Mesodermal cell (in vitro differentiated cells): Measurements from ENCODE around the gene MATCAP1.

Source experiments
- H3K27ac ChIP-seq: 2 replicates; pipeline ENCODE4 v1.7.0; 2013; ENCODE audit warnings: mild to moderate bottlenecking, low read depth, low read length, moderate library complexity; ENCODE audit not compliant: severe bottlenecking
- H3K36me3 ChIP-seq: 2 replicates; pipeline ENCODE4 v1.7.1; 2013; ENCODE audit warnings: mild to moderate bottlenecking, low read length, moderate library complexity; ENCODE audit not compliant: control insufficient read depth, insufficient read depth
- H3K4me1 ChIP-seq: one replicate; pipeline ENCODE4 v1.7.1; 2013; ENCODE audit warnings: mild to moderate bottlenecking, low read length; ENCODE audit not compliant: insufficient read depth, control insufficient read depth, poor library complexity, severe bottlenecking
- H3K4me3 ChIP-seq: 2 replicates; pipeline ENCODE4 v1.7.0; 2013; ENCODE audit warnings: low read length, control low read depth, mild to moderate bottlenecking; ENCODE audit not compliant: insufficient read depth, poor library complexity, severe bottlenecking; ENCODE audit errors: extremely low read depth
- H3K9me3 ChIP-seq: 2 replicates; pipeline ENCODE4 v1.7.1; 2013; ENCODE audit warnings: mild to moderate bottlenecking, low read length, moderate library complexity; ENCODE audit not compliant: control insufficient read depth
- WGBS, 2 experiments: methylation state at CpG; one replicate each; pipeline ENCODE4 v1.1.5; 2013; ENCODE audit warnings: missing lambda C conversion rate in 2 of 2; ENCODE audit not compliant: insufficient coverage in 2 of 2; 5-methylcytosine and 5-hydroxymethylcytosine counted together

Gene MATCAP1

GRCh38 chr16:67161595-67162058 is 22.1 kb downstream of the MATCAP1 start:
- no peak overlapping the region for H3K27ac ChIP-seq
- no peaks in the 10 kb centered on the region for H3K36me3 ChIP-seq
- no peak overlapping the region for H3K4me3 ChIP-seq
- 22 to 23% methylated on average over 22 of the region's 25 CpGs for WGBS, 2 experiments
- no peaks in the 10 kb centered on the region for H3K9me3 ChIP-seq
- peaks cover 25% of the 10 kb centered on the region for H3K4me1 ChIP-seq

DNA sequence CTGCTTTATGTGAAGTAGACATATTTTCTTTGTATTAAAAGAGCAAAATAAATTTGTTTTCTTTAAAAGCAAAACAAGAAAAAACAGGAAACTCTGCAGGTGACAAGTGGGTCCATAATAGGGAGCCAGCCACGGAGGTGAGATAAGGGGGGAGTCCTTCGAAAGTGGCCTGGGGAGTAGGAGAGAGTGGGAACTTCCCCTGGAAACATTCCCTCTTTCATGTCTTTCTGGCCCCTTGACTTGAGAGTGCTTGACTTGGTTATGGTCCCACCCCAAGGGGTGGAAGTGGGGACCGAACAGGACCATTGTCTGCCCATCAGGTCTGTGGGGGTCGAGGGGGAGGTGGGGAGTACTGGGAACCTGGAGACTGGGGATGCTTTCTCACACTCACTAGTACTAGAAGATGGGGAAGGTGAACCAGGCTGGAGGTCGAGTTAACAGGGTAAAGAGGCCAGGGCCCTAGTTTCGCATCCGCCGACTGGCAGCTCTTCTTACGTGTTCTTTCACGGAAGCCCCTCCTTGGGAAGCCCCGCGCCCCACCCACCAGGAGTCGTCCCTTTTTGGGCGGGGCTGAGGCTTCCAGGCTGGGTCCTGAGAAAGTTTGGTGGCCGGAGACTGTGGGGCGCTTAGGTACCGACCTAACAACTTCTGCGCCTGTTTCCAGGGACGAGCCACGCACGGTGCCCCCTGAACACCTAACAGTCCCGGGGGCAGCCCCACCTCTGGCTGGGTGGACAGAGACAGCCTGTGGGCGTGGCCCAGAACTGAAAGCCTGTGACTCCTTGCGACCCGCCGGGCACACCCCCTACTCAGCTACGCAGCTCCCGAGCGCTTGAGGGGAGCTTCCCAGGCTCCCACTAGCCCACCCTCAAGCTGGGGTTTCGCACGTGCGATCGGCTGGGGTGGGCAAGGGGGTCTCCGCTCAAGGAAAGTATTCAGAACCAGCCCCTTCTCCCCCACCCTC is 24.8 kb downstream of the MATCAP1 start:
- Histone ChIP-seq H3K4me1 (peaks cover 16% of the 10 kb centered on the region), H3K9me3 (no peaks in the 10 kb centered on the region), H3K36me3 (no peaks in the 10 kb centered on the region), H3K27ac (no peak overlapping the region), H3K4me3 (peak overlapping the region; percentile 68)
- WGBS, 2 experiments: 3% methylated on average over 24 to 30 of the region's 34 CpGs

DNA sequence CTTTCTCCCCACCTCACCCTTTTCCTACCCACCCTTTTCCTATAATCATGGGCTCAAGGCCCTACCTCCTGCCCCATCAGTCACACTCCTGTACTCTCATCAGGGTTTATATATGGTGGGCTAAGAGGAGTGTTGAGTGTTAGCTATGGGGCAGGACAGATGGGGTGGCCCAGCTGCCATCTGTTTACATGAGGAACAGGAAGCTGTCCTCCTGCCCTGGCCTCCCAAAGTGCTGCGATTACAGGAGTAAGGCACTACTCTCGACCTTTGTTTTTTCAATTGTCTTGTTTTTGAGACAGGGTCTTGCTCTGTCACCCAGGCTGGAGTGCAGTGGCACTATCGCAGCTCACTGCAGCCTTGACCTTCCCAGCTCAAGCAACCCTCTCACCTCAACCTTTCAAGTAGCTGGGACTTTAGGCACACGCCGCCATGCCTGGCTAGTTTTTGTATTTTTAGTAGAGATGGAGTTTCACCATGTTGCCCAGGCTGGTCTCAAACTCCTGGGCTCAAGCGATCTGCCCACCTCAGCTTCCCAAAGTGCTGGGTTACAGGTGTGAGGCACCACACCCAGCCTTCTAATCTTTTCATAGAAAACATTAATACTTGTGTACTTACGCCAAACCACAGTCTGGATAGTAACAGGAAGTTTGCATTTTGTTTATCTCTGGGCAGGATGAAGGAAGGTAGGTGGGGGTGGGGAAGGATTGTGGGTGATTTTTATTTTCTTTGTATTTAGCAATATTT is 25.7 kb downstream of the MATCAP1 start:
- Histone ChIP-seq H3K27ac (no peak overlapping the region), H3K9me3 (no peaks in the 10 kb centered on the region), H3K4me1 (peaks cover 11% of the 10 kb centered on the region), H3K36me3 (no peaks in the 10 kb centered on the region), H3K4me3 (no peak overlapping the region)
- WGBS, 2 experiments: 52 to 71% methylated on average over 3 of the region's 7 CpGs

DNA sequence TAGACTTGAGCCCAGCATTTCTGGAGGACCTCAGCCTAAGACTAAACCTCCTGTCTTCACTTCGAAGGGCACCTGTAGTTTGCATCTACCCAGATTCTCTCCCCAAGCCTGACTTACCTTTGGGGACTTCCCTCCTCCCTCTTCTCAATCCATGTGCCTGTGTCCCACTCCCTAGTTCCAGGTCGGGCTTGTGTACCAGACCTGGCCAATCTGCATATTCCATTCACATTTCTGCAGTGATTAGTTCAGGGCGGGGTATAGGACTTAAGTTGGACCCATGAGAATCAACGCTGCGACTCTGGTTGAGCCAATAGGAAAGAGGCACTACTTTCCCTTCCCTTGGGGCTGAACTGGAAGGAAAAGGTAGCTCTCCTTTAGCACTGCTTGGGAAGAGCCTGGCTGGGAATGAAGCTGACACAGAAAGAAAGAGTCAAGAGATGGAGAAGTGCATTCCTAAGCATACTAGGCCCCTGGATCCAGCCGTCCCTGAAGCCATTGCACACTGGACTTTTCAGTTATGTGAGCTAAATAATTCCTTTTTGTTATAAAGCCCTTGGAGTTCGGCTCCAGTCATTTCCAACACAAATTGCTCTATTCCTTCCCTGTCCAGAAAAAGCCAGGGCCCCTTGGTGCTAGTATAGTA is 26.5 kb downstream of the MATCAP1 start:
- Histone ChIP-seq H3K36me3 (no peaks in the 10 kb centered on the region), H3K9me3 (no peaks in the 10 kb centered on the region), H3K4me1 (peaks cover 11% of the 10 kb centered on the region), H3K4me3 (no peak overlapping the region), H3K27ac (no peak overlapping the region)
- 49 to 64% methylated on average over 4 to 5 of the region's 7 CpGs for WGBS, 2 experiments

GRCh38 chr16:67156143-67156844 is 27.5 kb downstream of the MATCAP1 start:
- no peaks in the 10 kb centered on the region for H3K36me3 ChIP-seq
- H3K27ac ChIP-seq: no peak overlapping the region
- H3K4me3 ChIP-seq: no peak overlapping the region
- 52 to 57% methylated on average over 13 to 14 of the region's 15 CpGs for WGBS, 2 experiments
- no peaks in the 10 kb centered on the region for H3K9me3 ChIP-seq
- peaks cover 10% of the 10 kb centered on the region for H3K4me1 ChIP-seq

- Histone ChIP-seq H3K9me3 (no peaks in the 10 kb centered on the region), H3K4me1 (peaks cover 5% of the 10 kb centered on the region), H3K36me3 (no peaks in the 10 kb centered on the region), H3K27ac (no peak overlapping the region), H3K4me3 (no peak overlapping the region)
- WGBS, 2 experiments: 5% methylated on average over 55 to 68 of the region's 74 CpGs
Measured at GRCh38 chr16:67155295-67156142, 28.2 kb downstream of the MATCAP1 start.

DNA sequence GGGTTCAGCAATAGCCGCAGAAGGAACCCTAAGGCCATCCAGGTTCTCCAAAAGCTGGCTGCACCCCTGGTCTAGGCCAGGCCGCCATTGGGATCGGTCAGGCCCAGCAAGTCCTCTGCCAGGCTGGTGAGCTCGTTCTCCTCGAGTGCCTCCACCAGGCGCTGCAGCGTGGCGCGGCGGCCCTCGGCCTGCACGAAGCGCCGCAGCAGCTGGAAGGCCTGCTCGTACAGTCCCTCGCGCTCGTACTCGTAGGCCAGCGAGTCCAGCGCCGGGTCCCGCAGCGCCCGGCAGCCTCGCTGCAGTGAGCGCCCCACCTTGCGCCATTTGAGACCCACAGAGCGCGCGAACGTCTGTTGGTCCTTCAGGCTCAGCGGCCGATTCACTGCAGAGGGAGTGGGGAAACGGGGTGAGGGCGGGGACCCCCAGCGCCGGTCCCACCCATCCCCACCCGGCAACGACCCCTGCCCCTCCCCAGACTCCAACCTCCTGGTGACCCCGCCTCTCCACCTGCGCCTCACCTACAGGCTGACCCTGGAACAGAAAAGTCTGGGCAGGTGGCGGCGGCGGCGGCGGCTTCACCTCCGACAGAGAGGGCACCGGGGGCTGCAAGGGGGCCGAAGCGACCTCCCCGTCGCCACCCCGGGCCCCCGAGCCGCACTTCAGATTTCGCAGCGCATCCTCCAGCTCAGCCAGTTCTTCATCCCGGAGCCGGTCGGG is 29.0 kb downstream of the MATCAP1 start:
- H3K27ac ChIP-seq: no peak overlapping the region
- 31 to 36% methylated on average over 46 to 53 of the region's 61 CpGs for WGBS, 2 experiments
- no peaks in the 10 kb centered on the region for H3K9me3 ChIP-seq
- peaks cover 5% of the 10 kb centered on the region for H3K4me1 ChIP-seq
- no peak overlapping the region for H3K4me3 ChIP-seq
- peaks cover 1% of the 10 kb centered on the region for H3K36me3 ChIP-seq

- H3K9me3 ChIP-seq: no peaks in the 10 kb centered on the region
- peak overlapping the region; percentile 56 for H3K4me3 ChIP-seq
- 69 to 94% methylated on average over 5 of the region's 8 CpGs for WGBS, 2 experiments
- H3K36me3 ChIP-seq: peaks cover 32% of the 10 kb centered on the region
- H3K27ac ChIP-seq: no peak overlapping the region
- H3K4me1 ChIP-seq: no peaks in the 10 kb centered on the region
Measured at GRCh38 chr16:67151431-67152097, 32.2 kb downstream of the MATCAP1 start.
